ENCODE results near the gene PXDN. TPM values are rescaled to one million over a fixed set of nuclear protein-coding genes. Genes with fewer than 3 reads are reported as not detected.

PXDN gene
- total and polyA plus RNA-seq, 2 of the 13 experiments (the other 11 are each of a cell fraction or from before 2014, with no cell fraction given): not detected

- H3K9me3 ChIP-seq (ENCODE audit: low read length): no peaks in the 10 kb centered on the region
- H3K4me1 ChIP-seq (ENCODE audit: insufficient read depth, low read length): no peaks in the 10 kb centered on the region
- no TSS peak for BruUV-seq (replicated peaks)
- no peak overlapping the region for H3K27ac ChIP-seq (ENCODE audit: extremely low read length, insufficient read depth, low read length)
- no peak for FAIRE-seq
- POLR2A ChIA-PET: no interaction called here
- no peak for DNase-seq (ENCODE audit: low spot score)
- no peak for ATAC-seq
- H3K36me3 ChIP-seq (replicated peaks in 1 of 2; ENCODE audit: control insufficient read depth in 1 of 2, insufficient read depth in 2 of 2, low read length in 2 of 2): no peaks in the 10 kb centered on the region
- TF ChIP-seq MEIS2 (CRISPR knock-in tag; IDR thresholded peaks at IDR 0.05) (no peak), DR1 (CRISPR knock-in tag; IDR thresholded peaks at IDR 0.05) (no peak), CENPT (CRISPR knock-in tag; IDR thresholded peaks at IDR 0.05; ENCODE audit: low read depth) (no peak), ZNF430 (CRISPR knock-in tag; IDR thresholded peaks at IDR 0.05) (no peak), HCFC1 (IDR thresholded peaks at IDR 0.05; ENCODE audit: low read depth, low read length) (no peak), ZNF556 (CRISPR knock-in tag; IDR thresholded peaks at IDR 0.05; ENCODE audit: borderline replicate concordance) (no peak), NRL (CRISPR knock-in tag; IDR thresholded peaks at IDR 0.05; ENCODE audit: borderline replicate concordance) (no peak)
- TF ChIP-seq, protein P1, sequence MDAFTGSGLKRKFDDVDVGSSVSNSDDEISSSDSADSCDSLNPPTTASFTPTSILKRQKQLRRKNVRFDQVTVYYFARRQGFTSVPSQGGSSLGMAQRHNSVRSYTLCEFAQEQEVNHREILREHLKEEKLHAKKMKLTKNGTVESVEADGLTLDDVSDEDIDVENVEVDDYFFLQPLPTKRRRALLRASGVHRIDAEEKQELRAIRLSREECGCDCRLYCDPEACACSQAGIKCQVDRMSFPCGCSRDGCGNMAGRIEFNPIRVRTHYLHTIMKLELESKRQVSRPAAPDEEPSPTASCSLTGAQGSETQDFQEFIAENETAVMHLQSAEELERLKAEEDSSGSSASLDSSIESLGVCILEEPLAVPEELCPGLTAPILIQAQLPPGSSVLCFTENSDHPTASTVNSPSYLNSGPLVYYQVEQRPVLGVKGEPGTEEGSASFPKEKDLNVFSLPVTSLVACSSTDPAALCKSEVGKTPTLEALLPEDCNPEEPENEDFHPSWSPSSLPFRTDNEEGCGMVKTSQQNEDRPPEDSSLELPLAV (CRISPR knock-in tag; conservative IDR thresholded peaks at IDR 0.05; ENCODE audit: low read depth): no peak
- peaks cover 0 to 28% of the 10 kb centered on the region in 2 experiments; a peak in 4 of 5 replicates for H3K27me3 ChIP-seq (ENCODE audit: control insufficient read depth in 1 of 2, insufficient read depth in 2 of 2, low read length in 2 of 2)
- H3K4me3 ChIP-seq (replicated peaks in 1 of 3; ENCODE audit: insufficient read depth in 1 of 3, low read depth in 2 of 3, low read length in 3 of 3): no peak overlapping the region
- intact Hi-C loops (cut with micrococcal nuclease; ENCODE audit: unreplicated experiment): no loop called here
- WGBS (ENCODE audit: low lambda C conversion rate): 28% methylated on average over 23 of the region's 26 CpGs
- no peaks in the 10 kb centered on the region for H3K79me2 ChIP-seq (ENCODE audit: insufficient read depth, low read length)
- no peak overlapping the region for H3K4me2 ChIP-seq (ENCODE audit: low read depth, low read length)
- no peak overlapping the region for H3K9ac ChIP-seq (ENCODE audit: insufficient read depth, low read depth, low read length)
- H4K20me1 ChIP-seq (ENCODE audit: insufficient read depth, low read length): no peaks in the 10 kb centered on the region
- H2AFZ ChIP-seq (ENCODE audit: low read length): no peak overlapping the region
- in situ Hi-C loops (cut with HindIII; ENCODE audit: extremely low pct_ligation_motif_present, low pct_unique_long_range_greater_than_20kb): no loop called here
- CTCF ChIA-PET (ENCODE audit: low intra/inter-chr PET ratio, low total read pairs): no interaction called here
Measured at GRCh38 chr2:1745171-1746023, 1.1 kb upstream of the PXDN start.
